Panc1 (cell line): ENCODE results near the gene AGT. TPM values are rescaled to one million over a fixed set of nuclear protein-coding genes. Genes with fewer than 3 reads are reported as not detected.
"Not testable (repeated sequence)": the region's sequence is repeated elsewhere in the genome, so short reads cannot be mapped to it uniquely, and the experiment has no call there.

Experiments
- ATAC-seq: fragments of 200-7000 bp; cut with Tn5 transposase; 2 replicates; pipeline ENCODE4 v1.9.1; 2020; ENCODE audit warnings: mild to moderate bottlenecking, moderate library complexity
- BruUV-seq: library from RNA; stranded (reverse); fragments of 400-500 nt; replicated peaks from 2 replicates; lab custom pipeline; 2021; lab: Mats Ljungman, UMichigan
- CTCF ChIA-PET: fragments of 300-600 bp; sonication (Branson Sonifier 250); formaldehyde crosslinking; loops from one replicate; lab custom pipeline; 2022; ENCODE audit warnings: antibody characterized with exemption; lab: Charles Lee
- POLR2A ChIA-PET: fragments of 300-600 bp; sonication (Branson Sonifier 250); formaldehyde crosslinking; loops from one replicate; lab custom pipeline; 2022; ENCODE audit warnings: antibody characterized with exemption; lab: Charles Lee
- DNase-seq: peaks from one replicate; pipeline ENCODE4 v3.0.0-alpha.2; 2010; ENCODE audit warnings: low read depth, low spot score
- H3K27ac ChIP-seq: 2 replicates; pipeline ENCODE4 v1.5.1; 2011; ENCODE audit warnings: mild to moderate bottlenecking, low read length, inconsistent platforms
- H3K27me3 ChIP-seq: fragments of 200-500 bp; sonication (Bioruptor generic); 2 replicates; pipeline ENCODE4 v1.6.0; 2014; ENCODE audit warnings: low read length, inconsistent platforms; ENCODE audit not compliant: control insufficient read depth, insufficient read depth
- H3K36me3 ChIP-seq: fragments of 200-500 bp; sonication (Bioruptor generic); 2 replicates; pipeline ENCODE4 v1.5.1; 2014; ENCODE audit warnings: inconsistent platforms, mild to moderate bottlenecking, low read length, moderate library complexity; ENCODE audit not compliant: control insufficient read depth, insufficient read depth
- H3K4me1 ChIP-seq: 2 replicates; pipeline ENCODE4 v1.5.1; 2011; ENCODE audit warnings: inconsistent platforms, mild to moderate bottlenecking, low read length, moderate library complexity; ENCODE audit not compliant: control insufficient read depth, insufficient read depth
- H3K4me3 ChIP-seq, 2 experiments: 2 replicates each; pipeline ENCODE4 v1.5.1; 2011 to 2012; ENCODE audit warnings: low read depth in 2 of 2, low read length in 2 of 2, mild to moderate bottlenecking in 2 of 2, inconsistent platforms in 1 of 2, moderate library complexity in 1 of 2
- H3K9me3 ChIP-seq: fragments of 200-500 bp; sonication (Bioruptor generic); 2 replicates; pipeline ENCODE4 v1.5.1; 2014; ENCODE audit warnings: low read depth, mild to moderate bottlenecking, inconsistent platforms, low read length, moderate library complexity; ENCODE audit not compliant: control insufficient read depth, insufficient read depth
- POLR2AphosphoS5 ChIP-seq: IDR thresholded peaks from 2 replicates; pipeline ENCODE4 v1.6.1; 2012; ENCODE audit warnings: mild to moderate bottlenecking, low read depth, low read length, moderate library complexity
- SIN3A ChIP-seq: IDR thresholded peaks from 2 replicates; pipeline ENCODE4 v1.6.1; 2012; ENCODE audit warnings: low read depth, mild to moderate bottlenecking, low read length, moderate library complexity, borderline replicate concordance; ENCODE audit not compliant: insufficient read depth
- TCF7L2 ChIP-seq: IDR thresholded peaks from 2 replicates; pipeline ENCODE4 v1.6.1; 2011; ENCODE audit warnings: mild to moderate bottlenecking, low read depth, low read length, inconsistent platforms
- in situ Hi-C: cut with HindIII; loops from 2 replicates; pipeline ENCODE4 v1.10.0; 2016; ENCODE audit warnings: low sequenced_read_pairs, low pct_unique_long_range_greater_than_20kb
- intact Hi-C: fragments of 100-400 bp; cut with micrococcal nuclease; formaldehyde crosslinking; loops from one replicate; pipeline ENCODE4 v1.10.0; 2022; ENCODE audit not compliant: unreplicated experiment
- total RNA-seq: library from RNA; stranded (reverse); gene quantifications from one replicate; pipeline ENCODE4 v1.2.1, GENCODE V29; 2021; ENCODE audit not compliant: unreplicated experiment
- TF ChIP-seq, protein P1 (sequence below): fragments of 450-650 bp; IDR thresholded peaks from 2 replicates; pipeline ENCODE4 v1.5.1; 2017; ENCODE audit warnings: mild to moderate bottlenecking
- TF ChIP-seq, protein P2 (sequence below), 2 experiments: IDR thresholded peaks; 2 replicates each; pipeline ENCODE4 v1.6.1; 2011 to 2012; ENCODE audit warnings: low read depth in 2 of 2, control low read depth in 1 of 2, low read length in 1 of 2, mild to moderate bottlenecking in 1 of 2, moderate library complexity in 1 of 2; ENCODE audit not compliant: insufficient read depth in 1 of 2

AGT gene
- total RNA-seq, 1 experiment from 2014 or later, result 0.87 TPM

DNA sequence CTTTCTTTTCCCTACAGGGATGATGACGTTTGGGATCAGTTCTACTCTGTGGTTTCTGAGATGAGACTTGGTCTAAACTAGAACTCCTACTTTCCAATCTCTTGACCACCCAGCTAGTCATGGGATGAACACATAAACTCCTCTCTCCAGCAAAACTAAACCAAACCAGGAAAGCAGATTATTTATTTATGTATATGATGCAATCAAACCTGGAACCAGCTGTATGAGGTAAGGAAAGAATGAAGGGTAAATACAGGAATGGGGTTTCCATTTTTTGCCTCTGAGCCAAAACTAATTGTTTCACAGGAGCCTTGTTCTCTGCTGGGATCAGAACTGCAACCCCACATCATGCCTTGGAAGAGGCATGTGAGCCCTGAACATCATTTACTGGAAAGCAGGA is 3.3 kb upstream of the AGT start:
- H3K27me3 ChIP-seq, result no peaks in the 10 kb centered on the region; the same call in 1 of the 2 replicates
- intact Hi-C loops, result no loop called here
- ATAC-seq (no peak), DNase-seq (no peak)
- no peak overlapping the region for H3K27ac ChIP-seq
- ChIA-PET CTCF (no interaction called here), POLR2A (no interaction called here)
- no peaks in the 10 kb centered on the region for H3K4me1 ChIP-seq
- H3K4me3 ChIP-seq, result no peak overlapping the region
- in situ Hi-C loops, result no loop called here
- TF ChIP-seq, protein P1, sequence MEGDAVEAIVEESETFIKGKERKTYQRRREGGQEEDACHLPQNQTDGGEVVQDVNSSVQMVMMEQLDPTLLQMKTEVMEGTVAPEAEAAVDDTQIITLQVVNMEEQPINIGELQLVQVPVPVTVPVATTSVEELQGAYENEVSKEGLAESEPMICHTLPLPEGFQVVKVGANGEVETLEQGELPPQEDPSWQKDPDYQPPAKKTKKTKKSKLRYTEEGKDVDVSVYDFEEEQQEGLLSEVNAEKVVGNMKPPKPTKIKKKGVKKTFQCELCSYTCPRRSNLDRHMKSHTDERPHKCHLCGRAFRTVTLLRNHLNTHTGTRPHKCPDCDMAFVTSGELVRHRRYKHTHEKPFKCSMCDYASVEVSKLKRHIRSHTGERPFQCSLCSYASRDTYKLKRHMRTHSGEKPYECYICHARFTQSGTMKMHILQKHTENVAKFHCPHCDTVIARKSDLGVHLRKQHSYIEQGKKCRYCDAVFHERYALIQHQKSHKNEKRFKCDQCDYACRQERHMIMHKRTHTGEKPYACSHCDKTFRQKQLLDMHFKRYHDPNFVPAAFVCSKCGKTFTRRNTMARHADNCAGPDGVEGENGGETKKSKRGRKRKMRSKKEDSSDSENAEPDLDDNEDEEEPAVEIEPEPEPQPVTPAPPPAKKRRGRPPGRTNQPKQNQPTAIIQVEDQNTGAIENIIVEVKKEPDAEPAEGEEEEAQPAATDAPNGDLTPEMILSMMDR, result no peak
- no peak for TF ChIP-seq SIN3A
- TF ChIP-seq, protein P2, sequence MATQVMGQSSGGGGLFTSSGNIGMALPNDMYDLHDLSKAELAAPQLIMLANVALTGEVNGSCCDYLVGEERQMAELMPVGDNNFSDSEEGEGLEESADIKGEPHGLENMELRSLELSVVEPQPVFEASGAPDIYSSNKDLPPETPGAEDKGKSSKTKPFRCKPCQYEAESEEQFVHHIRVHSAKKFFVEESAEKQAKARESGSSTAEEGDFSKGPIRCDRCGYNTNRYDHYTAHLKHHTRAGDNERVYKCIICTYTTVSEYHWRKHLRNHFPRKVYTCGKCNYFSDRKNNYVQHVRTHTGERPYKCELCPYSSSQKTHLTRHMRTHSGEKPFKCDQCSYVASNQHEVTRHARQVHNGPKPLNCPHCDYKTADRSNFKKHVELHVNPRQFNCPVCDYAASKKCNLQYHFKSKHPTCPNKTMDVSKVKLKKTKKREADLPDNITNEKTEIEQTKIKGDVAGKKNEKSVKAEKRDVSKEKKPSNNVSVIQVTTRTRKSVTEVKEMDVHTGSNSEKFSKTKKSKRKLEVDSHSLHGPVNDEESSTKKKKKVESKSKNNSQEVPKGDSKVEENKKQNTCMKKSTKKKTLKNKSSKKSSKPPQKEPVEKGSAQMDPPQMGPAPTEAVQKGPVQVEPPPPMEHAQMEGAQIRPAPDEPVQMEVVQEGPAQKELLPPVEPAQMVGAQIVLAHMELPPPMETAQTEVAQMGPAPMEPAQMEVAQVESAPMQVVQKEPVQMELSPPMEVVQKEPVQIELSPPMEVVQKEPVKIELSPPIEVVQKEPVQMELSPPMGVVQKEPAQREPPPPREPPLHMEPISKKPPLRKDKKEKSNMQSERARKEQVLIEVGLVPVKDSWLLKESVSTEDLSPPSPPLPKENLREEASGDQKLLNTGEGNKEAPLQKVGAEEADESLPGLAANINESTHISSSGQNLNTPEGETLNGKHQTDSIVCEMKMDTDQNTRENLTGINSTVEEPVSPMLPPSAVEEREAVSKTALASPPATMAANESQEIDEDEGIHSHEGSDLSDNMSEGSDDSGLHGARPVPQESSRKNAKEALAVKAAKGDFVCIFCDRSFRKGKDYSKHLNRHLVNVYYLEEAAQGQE (IDR thresholded peaks at IDR 0.05; ENCODE audit: insufficient read depth in 1 of 2, low read depth in 2 of 2, low read length in 1 of 2), result no peak
- TF ChIP-seq POLR2AphosphoS5, result no peak
- no peak for TF ChIP-seq TCF7L2
- no peaks in the 10 kb centered on the region for H3K9me3 ChIP-seq
- H3K36me3 ChIP-seq, result no peaks in the 10 kb centered on the region
- BruUV-seq, result no TSS peak

DNA sequence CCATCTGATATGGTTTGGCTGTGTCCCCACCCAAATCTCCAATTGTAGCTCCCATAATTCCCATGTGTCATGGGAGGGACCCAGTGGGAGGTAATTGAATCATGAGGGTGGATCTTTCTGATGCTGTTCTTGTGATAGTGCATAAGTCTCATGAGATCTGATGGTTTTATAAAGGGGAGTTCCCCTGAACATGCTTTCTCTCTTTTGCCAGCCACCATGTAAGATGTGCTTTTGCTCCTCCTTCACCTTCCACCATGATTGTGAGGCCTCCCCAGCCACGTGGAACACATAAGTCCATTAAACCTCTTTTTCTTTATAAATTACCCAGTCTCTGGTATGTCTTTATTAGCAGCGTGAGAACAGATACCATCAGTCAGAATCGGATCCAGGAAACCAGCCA is 2.5 kb upstream of the AGT start:
- H3K9me3 ChIP-seq, H3K36me3 ChIP-seq, BruUV-seq, H3K27ac ChIP-seq, DNase-seq, intact Hi-C loops, in situ Hi-C loops, H3K4me1 ChIP-seq, ATAC-seq, H3K4me3 ChIP-seq, H3K27me3 ChIP-seq, CTCF ChIA-PET: not testable (repeated sequence)
- POLR2A ChIA-PET, result interaction anchor here (0.6 kb wide), 1 partner anchor 218 kb away, joined by 3 read pairs; no protein-coding TSS in a partner anchor

DNA sequence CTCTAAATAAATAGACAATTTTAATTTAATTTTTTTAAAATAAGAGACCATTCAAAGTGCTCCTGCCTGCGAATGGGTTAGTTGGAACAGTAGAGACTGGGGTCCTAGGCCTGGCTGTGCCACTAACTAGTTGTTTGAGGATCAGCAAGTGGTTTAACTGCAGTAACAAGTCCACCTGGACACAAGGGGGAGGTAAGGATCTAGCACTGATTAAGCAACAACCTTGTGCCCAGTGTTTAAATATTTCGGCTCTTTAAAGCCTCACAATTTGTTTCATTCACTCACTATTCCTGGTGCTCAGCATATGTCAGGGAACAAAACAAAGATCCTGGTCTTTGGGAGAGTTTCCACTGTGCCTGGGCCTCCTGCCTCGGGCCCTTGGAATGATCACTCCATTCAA is 1.6 kb upstream of the AGT start:
- CTCF ChIA-PET, result no interaction called here
- intact Hi-C loops, result no loop called here

More for the DNA sequence above, 1.6 kb upstream of the AGT start:
- in situ Hi-C loops, result no loop called here
- ATAC-seq (no peak), DNase-seq (no peak)
- Histone ChIP-seq H3K4me1 (no peaks in the 10 kb centered on the region), H3K4me3 (no peak overlapping the region), H3K9me3 (no peaks in the 10 kb centered on the region), H3K36me3 (no peaks in the 10 kb centered on the region), H3K27ac (no peak overlapping the region), H3K27me3 (no peaks in the 10 kb centered on the region; the same call in 1 of the 2 replicates)
- POLR2A ChIA-PET, result no interaction called here
- TF ChIP-seq, protein P2 (IDR thresholded peaks at IDR 0.05; ENCODE audit: insufficient read depth in 1 of 2, low read depth in 2 of 2, low read length in 1 of 2), result no peak
- no peak for TF ChIP-seq TCF7L2
- no peak for TF ChIP-seq POLR2AphosphoS5
- TF ChIP-seq, protein P1, result no peak
- TF ChIP-seq SIN3A, result no peak
- BruUV-seq, result no TSS peak
